Measurements from ENCODE around the gene S100A10. TPM values are rescaled to one million over a fixed set of nuclear protein-coding genes. Genes with fewer than 3 reads are reported as not detected.

The S100A10 gene
- polyA plus RNA-seq, 1 experiment = 200 TPM

GRCh38 chr1:152036267-152037216 lies 42.9 kb upstream of the S100A10 start, which contains the start of gene S100A11:
TSS of gene S100A11 (minus strand) at chr1:152037004. CDS start at chr1:152036915, 89 bp downstream.
- H3K27me3 ChIP-seq (ENCODE audit: control insufficient read depth, insufficient read depth, low read length) = peaks cover 12% of the 10 kb centered on the region
- CTCF ChIA-PET = interaction anchor here (1.1 to 2.0 kb wide), 4 partner anchors 10 to 23 kb away, joined by 4 to 7 read pairs (median 5); no protein-coding TSS in a partner anchor
- DNase-seq (ENCODE audit: low read depth, low spot score) = peak; percentile 55
- POLR2A ChIA-PET = interaction anchor here (1.4 to 2.2 kb wide), 2 partner anchors 12 to 128 kb away, joined by 7 to 21 read pairs; partner anchors contain the start of gene THEM4
- TF ChIP-seq CTCF (IDR thresholded peaks at IDR 0.05; ENCODE audit: low read depth, low read length) = no peak
- H3K27ac ChIP-seq (ENCODE audit: low read depth, low read length) = peak within 1 kb of the TSS; percentile 89
- H3K9me3 ChIP-seq (ENCODE audit: control insufficient read depth, insufficient read depth, low read length) = no peaks in the 10 kb centered on the region
- H3K4me3 ChIP-seq (ENCODE audit: low read depth, low read length) = peak within 1 kb of the TSS; percentile 74

- Histone ChIP-seq H3K4me3 (ENCODE audit: low read depth, low read length) (peak overlapping the region; percentile 74), H3K9me3 (ENCODE audit: control insufficient read depth, insufficient read depth, low read length) (no peaks in the 10 kb centered on the region), H3K27me3 (ENCODE audit: control insufficient read depth, insufficient read depth, low read length) (peaks cover 8% of the 10 kb centered on the region), H3K27ac (ENCODE audit: low read depth, low read length) (peak overlapping the region; percentile 89)
- no peak for DNase-seq (ENCODE audit: low read depth, low spot score)
- CTCF ChIA-PET = interaction anchor here (1.3 to 2.4 kb wide), 5 partner anchors 11 to 127 kb away, joined by 5 to 15 read pairs (median 7); partner anchors contain the start of gene THEM4
- TF ChIP-seq CTCF (IDR thresholded peaks at IDR 0.05; ENCODE audit: low read depth, low read length) = no peak
- POLR2A ChIA-PET = interaction anchor here (0.6 to 2.2 kb wide), 3 partner anchors 12 to 273 kb away, joined by 3 to 21 read pairs (median 3); no protein-coding TSS in a partner anchor
Measured at GRCh38 chr1:152035539-152036266, 42.0 kb upstream of the S100A10 start.

- Histone ChIP-seq H3K27ac (ENCODE audit: low read depth, low read length) (peak overlapping the region; percentile 78), H3K27me3 (ENCODE audit: control insufficient read depth, insufficient read depth, low read length) (peaks cover under 1% of the 10 kb centered on the region), H3K4me3 (ENCODE audit: low read depth, low read length) (peak overlapping the region; percentile 74), H3K9me3 (ENCODE audit: control insufficient read depth, insufficient read depth, low read length) (no peaks in the 10 kb centered on the region)
- TF ChIP-seq CTCF (IDR thresholded peaks at IDR 0.05; ENCODE audit: low read depth, low read length) = peak; percentile 71
- POLR2A ChIA-PET = interaction anchor here (0.6 to 1.1 kb wide), 3 partner anchors 40 to 272 kb away, joined by 3 to 5 read pairs (median 3); no protein-coding TSS in a partner anchor
- CTCF ChIA-PET = interaction anchor here (0.7 to 2.4 kb wide), 21 partner anchors 12 to 441 kb away, joined by 3 to 18 read pairs (median 4); partner anchors contain the start of gene THEM4
- DNase-seq (ENCODE audit: low read depth, low spot score) = no peak
Measured at GRCh38 chr1:152034654-152035538, 41.2 kb upstream of the S100A10 start.

- POLR2A ChIA-PET = interaction anchor here (0.7 kb wide), 1 partner anchor 93 kb away, joined by 5 read pairs; no protein-coding TSS in a partner anchor
- Histone ChIP-seq H3K27ac (ENCODE audit: low read depth, low read length) (peak overlapping the region; percentile 78), H3K27me3 (ENCODE audit: control insufficient read depth, insufficient read depth, low read length) (no peaks in the 10 kb centered on the region), H3K4me3 (ENCODE audit: low read depth, low read length) (peak overlapping the region; percentile 74), H3K9me3 (ENCODE audit: control insufficient read depth, insufficient read depth, low read length) (no peaks in the 10 kb centered on the region)
- TF ChIP-seq CTCF (IDR thresholded peaks at IDR 0.05; ENCODE audit: low read depth, low read length) = no peak
- CTCF ChIA-PET = interaction anchor here (0.6 to 2.4 kb wide), 20 partner anchors 12 to 440 kb away, joined by 3 to 18 read pairs (median 4); partner anchors contain the start of gene THEM4
- DNase-seq (ENCODE audit: low read depth, low spot score) = no peak
Measured at GRCh38 chr1:152034324-152034653, 40.6 kb upstream of the S100A10 start.

Data from AG04450 (cell line).